K562 (cell line): ENCODE measurements around the gene AGRN. TPM values are rescaled to one million over a fixed set of nuclear protein-coding genes. Genes with fewer than 3 reads are reported as not detected.

Experiments used
- BACH1 ChIP-seq: fragments of 200-800 bp; sonication (Bioruptor generic); IDR thresholded peaks from 2 replicates; pipeline ENCODE4 v1.6.1; 2016; ENCODE audit warnings: missing genetic modification characterization, missing compliant biosample characterization
- BMI1 ChIP-seq: fragments of 150-350 bp; IDR thresholded peaks from 2 replicates; pipeline ENCODE4 v1.6.1; 2014; ENCODE audit warnings: low read length
- CBX8 ChIP-seq: fragments of 200-600 bp; sonication (generic); IDR thresholded peaks from 2 replicates; pipeline ENCODE4 v1.6.1; 2012; ENCODE audit warnings: borderline replicate concordance, mixed run types, low read depth, mild to moderate bottlenecking, moderate library complexity, mixed read lengths, low read length, control low read depth, inconsistent platforms; ENCODE audit not compliant: poor library complexity, severe bottlenecking; ENCODE audit errors: extremely low read depth
- CC2D1A ChIP-seq: fragments of 450-650 bp; IDR thresholded peaks from 2 replicates; pipeline ENCODE4 v1.6.1; 2017; ENCODE audit warnings: mild to moderate bottlenecking
- FUS ChIP-seq: fragments of 200-400 bp; formaldehyde crosslinking; optimal IDR thresholded peaks from 2 replicates; pipeline ENCODE3; 2017; ENCODE audit warnings: low read depth, low read length
- GATAD2A ChIP-seq: fragments of 450-650 bp; IDR thresholded peaks from 2 replicates; pipeline ENCODE4 v1.6.1; 2017
- GTF2F1 ChIP-seq: IDR thresholded peaks from 2 replicates; pipeline ENCODE4 v1.6.1; 2011; ENCODE audit warnings: low read depth, low read length, improper control_type of control experiment
- HCFC1 ChIP-seq: IDR thresholded peaks from 2 replicates; pipeline ENCODE4 v1.6.1; 2012; ENCODE audit warnings: low read depth, low read length, improper control_type of control experiment
- ILK ChIP-seq: fragments of 450-650 bp; IDR thresholded peaks from 2 replicates; pipeline ENCODE4 v1.6.1; 2016; ENCODE audit warnings: missing genetic modification characterization, low read depth, mild to moderate bottlenecking, missing compliant biosample characterization, moderate library complexity, borderline replicate concordance
- MCM2 ChIP-seq: fragments of 450-650 bp; IDR thresholded peaks from 2 replicates; pipeline ENCODE4 v1.6.1; 2017; ENCODE audit warnings: low read depth, mild to moderate bottlenecking
- NCOA2 ChIP-seq, 2 experiments: fragments of 450-650 bp; IDR thresholded peaks; 2 replicates each; pipeline ENCODE4 v1.6.1; 2018; ENCODE audit warnings: mild to moderate bottlenecking in 2 of 2, moderate library complexity in 1 of 2; ENCODE audit not compliant: partially characterized antibody in 2 of 2
- NR3C1 ChIP-seq: sonication (generic); formaldehyde crosslinking; IDR thresholded peaks from 2 replicates; pipeline ENCODE4 v1.8.1; 2022; ENCODE audit warnings: missing genetic modification reagents
- TEAD4 ChIP-seq, 2 experiments: sonication (generic) in 1 of 2; formaldehyde crosslinking in 1 of 2; IDR thresholded peaks; 2 replicates each; pipeline versions ENCODE4 v1.6.1 to v1.8.0; 2012 to 2022; ENCODE audit warnings: borderline replicate concordance in 1 of 2, inconsistent platforms in 1 of 2, low read length in 1 of 2, mild to moderate bottlenecking in 1 of 2, missing genetic modification reagents in 1 of 2
- XRCC4 ChIP-seq: IDR thresholded peaks from one replicate; pipeline ENCODE4 v1.6.1; 2011; ENCODE audit not compliant: insufficient read depth, insufficient read length; ENCODE audit errors: extremely low read depth
- ZNF431 ChIP-seq: sonication (generic); formaldehyde crosslinking; IDR thresholded peaks from 2 replicates; pipeline ENCODE4 v1.8.0; 2022; ENCODE audit warnings: mild to moderate bottlenecking, missing genetic modification reagents
- ZNF444 ChIP-seq: fragments of 250-450 bp; sonication (Bioruptor Pico); IDR thresholded peaks from 2 replicates; pipeline ENCODE4 v1.4.0; 2020; ENCODE audit warnings: mild to moderate bottlenecking, moderate library complexity
- ZZZ3 ChIP-seq: fragments of 450-650 bp; IDR thresholded peaks from 2 replicates; pipeline ENCODE4 v1.6.1; 2016; ENCODE audit warnings: antibody characterized with exemption, mild to moderate bottlenecking, moderate library complexity
- polyA plus RNA-seq, 8 experiments: library from polyadenylated mRNA; depleted of rRNA in 4 of 8; stranded (reverse) in 5 of 8; unstranded in 3 of 8; fragments of >200 nt; fragmentation: Nextera tagmentation in 2 of 8; fragmentation: Illumina TruSeq in 1 of 8; extraction: Ambion mirVana in 2 of 8; extraction: Trizol in 1 of 8; gene quantifications; 2 replicates each; pipeline versions ENCODE4 v1.2.1 to v1.2.3, GENCODE V29; 2011 to 2014; ENCODE audit warnings: inconsistent platforms in 1 of 8, missing spikeins in 1 of 8
- total RNA-seq, 7 experiments: library from RNA; depleted of rRNA in 6 of 7; stranded (reverse); fragments of >200 nt in 6 of 7; fragmentation: Illumina TruSeq in 2 of 7; extraction: Trizol in 2 of 7; gene quantifications; 2 replicates each; pipeline versions ENCODE4 v1.2.1 to v1.2.3, GENCODE V29; 2011 to 2021; ENCODE audit warnings: low replicate concordance in 1 of 7
- TF ChIP-seq, protein P1 (sequence below): fragments of 250-450 bp; sonication (Bioruptor Pico); IDR thresholded peaks from 2 replicates; pipeline ENCODE4 v1.9.0; 2021; ENCODE audit warnings: mild to moderate bottlenecking, inconsistent platforms
- TF ChIP-seq, protein P2 (sequence below): fragments of 450-650 bp; IDR thresholded peaks from 2 replicates; pipeline ENCODE4 v1.6.1; 2016; ENCODE audit warnings: mild to moderate bottlenecking
- TF ChIP-seq, protein P3 (sequence below): fragments of 250-450 bp; sonication (Bioruptor Pico); IDR thresholded peaks from 2 replicates; pipeline ENCODE4 v1.5.0; 2021
- TF ChIP-seq, protein P4 (sequence below): fragments of 450-650 bp; IDR thresholded peaks from one replicate; pipeline ENCODE4 v1.6.1; 2018; ENCODE audit warnings: mild to moderate bottlenecking, moderate library complexity; ENCODE audit not compliant: partially characterized antibody

The AGRN gene
- total and polyA plus RNA-seq, 9 of the 15 experiments (the other 6 are each of a cell fraction or from before 2014, with no cell fraction given) = 0.04 to 111 (median 18.1) TPM

DNA sequence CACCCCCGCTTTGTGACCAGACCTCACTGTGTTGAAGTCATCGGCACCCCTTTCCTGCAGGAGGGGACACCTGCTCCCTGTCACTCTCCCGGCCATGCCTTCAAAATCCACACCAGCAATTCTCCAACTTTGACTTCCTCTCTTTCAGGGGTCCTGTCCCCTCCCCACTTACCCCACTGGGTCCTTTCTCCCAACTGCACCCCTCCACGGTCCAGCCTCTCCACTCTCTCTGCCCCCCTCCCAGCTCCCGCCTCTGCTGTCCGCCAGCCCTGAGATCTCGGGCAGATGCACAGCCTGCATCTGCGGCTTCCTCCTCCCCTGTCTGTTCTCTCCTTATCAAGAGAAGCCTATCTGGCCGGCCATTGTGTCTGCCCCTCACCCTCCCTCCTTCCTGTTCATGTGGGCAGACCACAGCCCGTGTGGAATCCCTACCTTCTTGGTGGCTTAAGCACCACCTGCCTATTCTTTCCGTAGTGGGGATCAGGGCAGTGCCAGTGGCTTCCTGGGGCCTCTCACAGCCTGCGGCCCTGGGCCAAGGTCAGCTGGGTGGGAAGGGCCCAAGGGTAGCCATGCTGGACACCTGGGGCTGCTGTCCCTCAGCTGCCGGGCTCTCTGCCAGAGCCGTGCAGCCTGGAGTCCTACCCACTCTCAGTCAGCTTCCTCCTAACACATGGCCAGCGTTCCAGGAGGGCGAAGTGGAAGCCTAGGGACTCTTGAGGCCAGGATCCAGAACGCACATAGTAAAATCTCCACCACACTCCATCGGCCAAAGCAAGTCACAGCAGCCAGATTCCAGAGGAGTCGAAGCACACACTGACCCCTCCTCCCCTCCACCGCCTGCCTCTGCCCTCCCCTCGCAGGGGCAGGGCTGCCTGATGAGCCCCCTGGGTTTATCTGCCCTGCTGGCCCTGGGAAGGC is 14.9 kb upstream of the AGRN start (continued):
- TF ChIP-seq, protein P1, sequence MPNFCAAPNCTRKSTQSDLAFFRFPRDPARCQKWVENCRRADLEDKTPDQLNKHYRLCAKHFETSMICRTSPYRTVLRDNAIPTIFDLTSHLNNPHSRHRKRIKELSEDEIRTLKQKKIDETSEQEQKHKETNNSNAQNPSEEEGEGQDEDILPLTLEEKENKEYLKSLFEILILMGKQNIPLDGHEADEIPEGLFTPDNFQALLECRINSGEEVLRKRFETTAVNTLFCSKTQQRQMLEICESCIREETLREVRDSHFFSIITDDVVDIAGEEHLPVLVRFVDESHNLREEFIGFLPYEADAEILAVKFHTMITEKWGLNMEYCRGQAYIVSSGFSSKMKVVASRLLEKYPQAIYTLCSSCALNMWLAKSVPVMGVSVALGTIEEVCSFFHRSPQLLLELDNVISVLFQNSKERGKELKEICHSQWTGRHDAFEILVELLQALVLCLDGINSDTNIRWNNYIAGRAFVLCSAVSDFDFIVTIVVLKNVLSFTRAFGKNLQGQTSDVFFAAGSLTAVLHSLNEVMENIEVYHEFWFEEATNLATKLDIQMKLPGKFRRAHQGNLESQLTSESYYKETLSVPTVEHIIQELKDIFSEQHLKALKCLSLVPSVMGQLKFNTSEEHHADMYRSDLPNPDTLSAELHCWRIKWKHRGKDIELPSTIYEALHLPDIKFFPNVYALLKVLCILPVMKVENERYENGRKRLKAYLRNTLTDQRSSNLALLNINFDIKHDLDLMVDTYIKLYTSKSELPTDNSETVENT (CRISPR knock-in tag) = no peak
- TF ChIP-seq BACH1 (tag) (no peak), CC2D1A (no peak), ZNF431 (CRISPR knock-in tag) (0 out of 2 replicates have a peak, but pooled peaks have one; percentile 27), ZNF444 (no peak), GTF2F1 (no peak), FUS (no peak), HCFC1 (no peak), CBX8 (no peak), NR3C1 (CRISPR knock-in tag) (no peak), BMI1 (no peak), TEAD4 (IDR thresholded peaks at IDR 0.05; ENCODE audit: low read length) (no peak), TEAD4 (CRISPR knock-in tag; IDR thresholded peaks at IDR 0.05; ENCODE audit: borderline replicate concordance) (no peak), ZZZ3 (no peak), MCM2 (no peak), XRCC4 (no peak), ILK (tag) (no peak), NCOA2 (IDR thresholded peaks at IDR 0.05; ENCODE audit: partially characterized antibody in 2 of 2) (no peak), GATAD2A (peak; percentile 77; the same call in 1 of the 2 replicates)
- TF ChIP-seq, protein P2, sequence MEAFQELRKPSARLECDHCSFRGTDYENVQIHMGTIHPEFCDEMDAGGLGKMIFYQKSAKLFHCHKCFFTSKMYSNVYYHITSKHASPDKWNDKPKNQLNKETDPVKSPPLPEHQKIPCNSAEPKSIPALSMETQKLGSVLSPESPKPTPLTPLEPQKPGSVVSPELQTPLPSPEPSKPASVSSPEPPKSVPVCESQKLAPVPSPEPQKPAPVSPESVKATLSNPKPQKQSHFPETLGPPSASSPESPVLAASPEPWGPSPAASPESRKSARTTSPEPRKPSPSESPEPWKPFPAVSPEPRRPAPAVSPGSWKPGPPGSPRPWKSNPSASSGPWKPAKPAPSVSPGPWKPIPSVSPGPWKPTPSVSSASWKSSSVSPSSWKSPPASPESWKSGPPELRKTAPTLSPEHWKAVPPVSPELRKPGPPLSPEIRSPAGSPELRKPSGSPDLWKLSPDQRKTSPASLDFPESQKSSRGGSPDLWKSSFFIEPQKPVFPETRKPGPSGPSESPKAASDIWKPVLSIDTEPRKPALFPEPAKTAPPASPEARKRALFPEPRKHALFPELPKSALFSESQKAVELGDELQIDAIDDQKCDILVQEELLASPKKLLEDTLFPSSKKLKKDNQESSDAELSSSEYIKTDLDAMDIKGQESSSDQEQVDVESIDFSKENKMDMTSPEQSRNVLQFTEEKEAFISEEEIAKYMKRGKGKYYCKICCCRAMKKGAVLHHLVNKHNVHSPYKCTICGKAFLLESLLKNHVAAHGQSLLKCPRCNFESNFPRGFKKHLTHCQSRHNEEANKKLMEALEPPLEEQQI = no peak
- TF ChIP-seq, protein P3, sequence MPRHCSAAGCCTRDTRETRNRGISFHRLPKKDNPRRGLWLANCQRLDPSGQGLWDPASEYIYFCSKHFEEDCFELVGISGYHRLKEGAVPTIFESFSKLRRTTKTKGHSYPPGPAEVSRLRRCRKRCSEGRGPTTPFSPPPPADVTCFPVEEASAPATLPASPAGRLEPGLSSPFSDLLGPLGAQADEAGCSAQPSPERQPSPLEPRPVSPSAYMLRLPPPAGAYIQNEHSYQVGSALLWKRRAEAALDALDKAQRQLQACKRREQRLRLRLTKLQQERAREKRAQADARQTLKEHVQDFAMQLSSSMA = no peak
- TF ChIP-seq, protein P4, sequence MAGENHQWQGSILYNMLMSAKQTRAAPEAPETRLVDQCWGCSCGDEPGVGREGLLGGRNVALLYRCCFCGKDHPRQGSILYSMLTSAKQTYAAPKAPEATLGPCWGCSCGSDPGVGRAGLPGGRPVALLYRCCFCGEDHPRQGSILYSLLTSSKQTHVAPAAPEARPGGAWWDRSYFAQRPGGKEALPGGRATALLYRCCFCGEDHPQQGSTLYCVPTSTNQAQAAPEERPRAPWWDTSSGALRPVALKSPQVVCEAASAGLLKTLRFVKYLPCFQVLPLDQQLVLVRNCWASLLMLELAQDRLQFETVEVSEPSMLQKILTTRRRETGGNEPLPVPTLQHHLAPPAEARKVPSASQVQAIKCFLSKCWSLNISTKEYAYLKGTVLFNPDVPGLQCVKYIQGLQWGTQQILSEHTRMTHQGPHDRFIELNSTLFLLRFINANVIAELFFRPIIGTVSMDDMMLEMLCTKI = no peak
